ENCODE results near the gene ZNF655.

The ZNF655 gene

GRCh38 chr7:99606531-99606930 lies 48.1 kb downstream of the ZNF655 start:
- DNase-seq (ENCODE audit: low spot score), result no peak

- no peak for DNase-seq (ENCODE audit: low spot score)
These were observed 49.1 kb downstream of the ZNF655 start for GRCh38 chr7:99607548-99607947.

- no peak for DNase-seq (ENCODE audit: low spot score)
These were observed 56.1 kb downstream of the ZNF655 start for GRCh38 chr7:99614495-99614894.

- no peak for DNase-seq (ENCODE audit: low spot score)
These were observed 57.5 kb downstream of the ZNF655 start for GRCh38 chr7:99615989-99616358.

- DNase-seq (ENCODE audit: low spot score), result peak; percentile 94
These were observed 58.1 kb downstream of the ZNF655 start, which contains the start of gene ZSCAN25 for GRCh38 chr7:99616359-99617191. Gene ZSCAN25 (plus strand): TSS chr7:99616946. CDS start chr7:99619607, 2,661 bp downstream.

GRCh38 chr7:99617192-99617781 lies 58.8 kb downstream of the ZNF655 start:
- DNase-seq (ENCODE audit: low spot score), result no peak

GRCh38 chr7:99618726-99619125 lies 60.3 kb downstream of the ZNF655 start:
- peak; percentile 18 for DNase-seq (ENCODE audit: low spot score)

- DNase-seq (ENCODE audit: low spot score), result no peak
These were observed 61.2 kb downstream of the ZNF655 start for GRCh38 chr7:99619571-99620130.

GRCh38 chr7:99621271-99621670 lies 62.8 kb downstream of the ZNF655 start:
- no peak for DNase-seq (ENCODE audit: low spot score)

GRCh38 chr7:99622596-99622995 lies 64.2 kb downstream of the ZNF655 start:
- no peak for DNase-seq (ENCODE audit: low spot score)

- DNase-seq (ENCODE audit: low spot score), result no peak
These were observed 64.8 kb downstream of the ZNF655 start for GRCh38 chr7:99623091-99623693.

GRCh38 chr7:99623702-99624447 lies 65.4 kb downstream of the ZNF655 start:
- DNase-seq (ENCODE audit: low spot score), result no peak

- DNase-seq (ENCODE audit: low spot score), result no peak
These were observed 66.0 kb downstream of the ZNF655 start for GRCh38 chr7:99624484-99624883.

- no peak for DNase-seq (ENCODE audit: low spot score)
These were observed 66.9 kb downstream of the ZNF655 start for GRCh38 chr7:99625321-99625720.

GRCh38 chr7:99625961-99626360 lies 67.5 kb downstream of the ZNF655 start:
- DNase-seq (ENCODE audit: low spot score), result no peak

Measured in hepatic stellate cell (primary cell).